A549 treated with ZK216348 at 1 μM for 4 hours (cell line): Measurements from ENCODE around the gene KCNK5. TPM values are rescaled to one million over a fixed set of nuclear protein-coding genes. Genes with fewer than 3 reads are reported as not detected.

Experiments used
- total RNA-seq: library from RNA; stranded (reverse); fragments of 200-300 nt; extraction: Qiagen RNA extraction; gene quantifications from 5 replicates; pipeline ENCODE4 v1.2.3, GENCODE V29; 2022; ENCODE audit warnings: low read depth

KCNK5 gene, protein sequence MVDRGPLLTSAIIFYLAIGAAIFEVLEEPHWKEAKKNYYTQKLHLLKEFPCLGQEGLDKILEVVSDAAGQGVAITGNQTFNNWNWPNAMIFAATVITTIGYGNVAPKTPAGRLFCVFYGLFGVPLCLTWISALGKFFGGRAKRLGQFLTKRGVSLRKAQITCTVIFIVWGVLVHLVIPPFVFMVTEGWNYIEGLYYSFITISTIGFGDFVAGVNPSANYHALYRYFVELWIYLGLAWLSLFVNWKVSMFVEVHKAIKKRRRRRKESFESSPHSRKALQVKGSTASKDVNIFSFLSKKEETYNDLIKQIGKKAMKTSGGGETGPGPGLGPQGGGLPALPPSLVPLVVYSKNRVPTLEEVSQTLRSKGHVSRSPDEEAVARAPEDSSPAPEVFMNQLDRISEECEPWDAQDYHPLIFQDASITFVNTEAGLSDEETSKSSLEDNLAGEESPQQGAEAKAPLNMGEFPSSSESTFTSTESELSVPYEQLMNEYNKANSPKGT
- 0.92 to 1.6 TPM (median 1.5 TPM) in 5 replicates for total RNA-seq

GRCh38 chr6:39228992-39229767 is at the start of gene KCNK5:
Gene KCNK5, minus strand, starts transcription at chr6:39229475. Its CDS starts 364 bp downstream, at chr6:39229111.

Other genes starting within 250 kb of the KCNK5 start
- not detected in 5 replicates for gene GLP1R, start 180.7 kb downstream of the KCNK5 start, total RNA-seq
- 4.8 to 7.1 TPM (median 6.1 TPM) in 5 replicates for gene SAYSD1, start 114.3 kb downstream of the KCNK5 start, total RNA-seq
- gene KCNK17, start 84.9 kb upstream of the KCNK5 start, total RNA-seq: not detected in 5 replicates
- gene KCNK16, start 93.2 kb upstream of the KCNK5 start, total RNA-seq: not detected in 5 replicates